GM23338 (cell line): ENCODE results near the gene SPATA13. TPM values are rescaled to one million over a fixed set of nuclear protein-coding genes. Genes with fewer than 3 reads are reported as not detected.

Experiments used
- ATAC-seq: fragments of 200-7000 bp; cut with Tn5 transposase; 3 replicates; pipeline ENCODE4 v1.9.1; 2020
- DNase-seq: peaks from one replicate; pipeline ENCODE4 v3.0.0-alpha.2; 2015; ENCODE audit warnings: low spot score
- H2AFZ ChIP-seq: fragments of 200-600 bp; sonication (generic); 2 replicates; pipeline ENCODE4 v1.8.0; 2016; ENCODE audit warnings: antibody characterized with exemption, mild to moderate bottlenecking, moderate library complexity
- H3F3A ChIP-seq: fragments of 200-600 bp; sonication (generic); replicated peaks from 2 replicates; pipeline ENCODE4 v1.8.0; 2017; ENCODE audit warnings: antibody characterized with exemption, mixed run types, low read depth
- H3K27ac ChIP-seq: fragments of 200-600 bp; sonication (generic); 2 replicates; pipeline ENCODE4 v1.6.1; 2016; ENCODE audit warnings: low read depth
- H3K27me3 ChIP-seq: fragments of 200-600 bp; sonication (generic); 2 replicates; pipeline ENCODE4 v1.8.0; 2016; ENCODE audit warnings: mild to moderate bottlenecking, mixed run types, moderate library complexity; ENCODE audit not compliant: insufficient read depth
- H3K36me3 ChIP-seq: fragments of 200-600 bp; sonication (generic); 2 replicates; pipeline ENCODE4 v1.8.0; 2016; ENCODE audit warnings: mild to moderate bottlenecking; ENCODE audit not compliant: insufficient read depth
- H3K4me1 ChIP-seq: fragments of 200-600 bp; sonication (generic); 2 replicates; pipeline ENCODE4 v1.8.0; 2016; ENCODE audit warnings: mild to moderate bottlenecking, moderate library complexity; ENCODE audit not compliant: insufficient read depth
- H3K4me2 ChIP-seq: fragments of 200-600 bp; sonication (generic); 2 replicates; pipeline ENCODE4 v1.7.1; 2017; ENCODE audit warnings: mixed run types
- H3K4me3 ChIP-seq: fragments of 200-600 bp; sonication (generic); 2 replicates; pipeline ENCODE4 v1.6.1; 2016; ENCODE audit warnings: mixed run types
- H3K79me2 ChIP-seq: fragments of 200-600 bp; sonication (generic); replicated peaks from 2 replicates; pipeline ENCODE4 v1.8.0; 2017; ENCODE audit warnings: mild to moderate bottlenecking; ENCODE audit not compliant: insufficient read depth
- H3K9me2 ChIP-seq: fragments of 200-600 bp; sonication (generic); 2 replicates; pipeline ENCODE4 v1.8.0; 2017; ENCODE audit not compliant: insufficient read depth
- H4K20me1 ChIP-seq: fragments of 200-600 bp; sonication (generic); replicated peaks from 2 replicates; pipeline ENCODE4 v1.8.0; 2017; ENCODE audit warnings: mild to moderate bottlenecking; ENCODE audit not compliant: insufficient read depth
- H3K27ac Mint-ChIP-seq: 2 replicates; pipeline ENCODE4 v1.8.0; 2020; ENCODE audit warnings: inconsistent platforms, mild to moderate bottlenecking, moderate library complexity, mixed read lengths
- H3K27me3 Mint-ChIP-seq: 3 replicates; pipeline ENCODE4 v1.8.0; 2022; ENCODE audit warnings: low read depth, mild to moderate bottlenecking, moderate library complexity, mixed read lengths, inconsistent platforms; ENCODE audit not compliant: insufficient read depth, poor library complexity
- H3K36me3 Mint-ChIP-seq: 3 replicates; pipeline ENCODE4 v1.8.0; 2021; ENCODE audit warnings: low read depth, mild to moderate bottlenecking, inconsistent platforms, moderate library complexity, mixed read lengths
- H3K4me1 Mint-ChIP-seq: 3 replicates; pipeline ENCODE4 v1.8.0; 2020; ENCODE audit warnings: mild to moderate bottlenecking, inconsistent platforms, mixed read lengths
- H3K4me3 Mint-ChIP-seq: 3 replicates; pipeline ENCODE4 v1.8.0; 2021; ENCODE audit warnings: moderate library complexity, mild to moderate bottlenecking, inconsistent platforms, mixed read lengths
- H3K9me3 Mint-ChIP-seq: 3 replicates; pipeline ENCODE4 v1.8.0; 2020; ENCODE audit warnings: moderate library complexity, mild to moderate bottlenecking, inconsistent platforms, mixed read lengths
- CREB1 ChIP-seq: fragments of 250-450 bp; sonication (Bioruptor Pico); IDR thresholded peaks from 2 replicates; pipeline ENCODE4 v1.5.0; 2020; ENCODE audit warnings: low read depth, mild to moderate bottlenecking, moderate library complexity
- JUNB ChIP-seq: IDR thresholded peaks from one replicate; pipeline ENCODE4 v1.6.1; 2016; ENCODE audit warnings: antibody characterized with exemption; ENCODE audit not compliant: unreplicated experiment
- NANOG ChIP-seq: IDR thresholded peaks from 2 replicates; pipeline ENCODE4 v1.6.1; 2016; ENCODE audit warnings: antibody characterized with exemption, borderline replicate concordance
- STAT1 ChIP-seq: IDR thresholded peaks from one replicate; pipeline ENCODE4 v1.6.1; 2016; ENCODE audit warnings: antibody characterized with exemption; ENCODE audit not compliant: unreplicated experiment
- ZNF114 ChIP-seq: fragments of 250-450 bp; sonication (Bioruptor Pico); IDR thresholded peaks from 2 replicates; pipeline ENCODE4 v1.5.0; 2020; ENCODE audit warnings: mild to moderate bottlenecking, moderate library complexity
- ZNF331 ChIP-seq: fragments of 250-450 bp; sonication (Bioruptor Pico); IDR thresholded peaks from 2 replicates; pipeline ENCODE4 v1.5.0; 2020; ENCODE audit warnings: low read depth, mild to moderate bottlenecking, moderate library complexity
- polyA plus RNA-seq: library from polyadenylated mRNA; unstranded; fragments of >200 nt; fragmentation: Nextera tagmentation; extraction: Ambion mirVana; gene quantifications from 2 replicates; pipeline ENCODE4 v1.2.1, GENCODE V29; 2016
- total RNA-seq: library from RNA; depleted of rRNA; stranded (reverse); fragments of >200 nt; shearing (Covaris generic); gene quantifications from 2 replicates; pipeline ENCODE4 v1.2.3, GENCODE V29; 2014
- TF ChIP-seq, protein P1 (sequence below): fragments of 250-450 bp; sonication (Bioruptor Pico); IDR thresholded peaks from 2 replicates; pipeline ENCODE4 v1.5.0; 2020; ENCODE audit warnings: mild to moderate bottlenecking, moderate library complexity
- TF ChIP-seq, protein P2 (sequence below): IDR thresholded peaks from 2 replicates; pipeline ENCODE4 v1.6.1; 2016; ENCODE audit warnings: antibody characterized with exemption
- TF ChIP-seq, protein P3 (sequence below), 2 experiments: fragments of 200-600 bp in 1 of 2; sonication (generic) in 1 of 2; conservative IDR thresholded peaks; 2 replicates each; pipeline versions ENCODE4 v1.5.1 to v1.6.1; 2016 to 2017; ENCODE audit warnings: antibody characterized with exemption in 2 of 2, low read depth in 2 of 2, mild to moderate bottlenecking in 2 of 2, moderate library complexity in 1 of 2

Gene SPATA13
- total and polyA plus RNA-seq, 2 experiments from 2014 or later = 11.9 to 45.7 TPM

DNA sequence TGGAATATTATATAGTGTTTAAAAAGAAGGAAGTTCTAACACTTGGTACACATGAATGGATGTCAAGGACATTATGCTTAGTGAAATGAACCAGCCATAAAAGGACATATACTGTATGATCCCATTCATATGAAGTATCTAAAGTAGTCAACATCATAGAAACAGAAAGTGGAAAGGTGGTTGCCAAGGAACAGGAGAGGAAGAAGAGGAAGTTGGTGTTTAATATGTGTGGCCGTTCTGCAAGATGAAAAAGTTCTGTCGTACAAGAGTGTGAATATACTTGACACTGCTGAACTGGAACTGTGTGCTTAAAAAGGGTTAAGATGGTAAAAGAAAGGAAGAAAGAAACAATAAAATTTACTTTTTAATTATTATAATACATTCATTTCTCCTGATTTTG lies 115.8 kb downstream of the SPATA13 start (continued):
- TF ChIP-seq, protein P1, sequence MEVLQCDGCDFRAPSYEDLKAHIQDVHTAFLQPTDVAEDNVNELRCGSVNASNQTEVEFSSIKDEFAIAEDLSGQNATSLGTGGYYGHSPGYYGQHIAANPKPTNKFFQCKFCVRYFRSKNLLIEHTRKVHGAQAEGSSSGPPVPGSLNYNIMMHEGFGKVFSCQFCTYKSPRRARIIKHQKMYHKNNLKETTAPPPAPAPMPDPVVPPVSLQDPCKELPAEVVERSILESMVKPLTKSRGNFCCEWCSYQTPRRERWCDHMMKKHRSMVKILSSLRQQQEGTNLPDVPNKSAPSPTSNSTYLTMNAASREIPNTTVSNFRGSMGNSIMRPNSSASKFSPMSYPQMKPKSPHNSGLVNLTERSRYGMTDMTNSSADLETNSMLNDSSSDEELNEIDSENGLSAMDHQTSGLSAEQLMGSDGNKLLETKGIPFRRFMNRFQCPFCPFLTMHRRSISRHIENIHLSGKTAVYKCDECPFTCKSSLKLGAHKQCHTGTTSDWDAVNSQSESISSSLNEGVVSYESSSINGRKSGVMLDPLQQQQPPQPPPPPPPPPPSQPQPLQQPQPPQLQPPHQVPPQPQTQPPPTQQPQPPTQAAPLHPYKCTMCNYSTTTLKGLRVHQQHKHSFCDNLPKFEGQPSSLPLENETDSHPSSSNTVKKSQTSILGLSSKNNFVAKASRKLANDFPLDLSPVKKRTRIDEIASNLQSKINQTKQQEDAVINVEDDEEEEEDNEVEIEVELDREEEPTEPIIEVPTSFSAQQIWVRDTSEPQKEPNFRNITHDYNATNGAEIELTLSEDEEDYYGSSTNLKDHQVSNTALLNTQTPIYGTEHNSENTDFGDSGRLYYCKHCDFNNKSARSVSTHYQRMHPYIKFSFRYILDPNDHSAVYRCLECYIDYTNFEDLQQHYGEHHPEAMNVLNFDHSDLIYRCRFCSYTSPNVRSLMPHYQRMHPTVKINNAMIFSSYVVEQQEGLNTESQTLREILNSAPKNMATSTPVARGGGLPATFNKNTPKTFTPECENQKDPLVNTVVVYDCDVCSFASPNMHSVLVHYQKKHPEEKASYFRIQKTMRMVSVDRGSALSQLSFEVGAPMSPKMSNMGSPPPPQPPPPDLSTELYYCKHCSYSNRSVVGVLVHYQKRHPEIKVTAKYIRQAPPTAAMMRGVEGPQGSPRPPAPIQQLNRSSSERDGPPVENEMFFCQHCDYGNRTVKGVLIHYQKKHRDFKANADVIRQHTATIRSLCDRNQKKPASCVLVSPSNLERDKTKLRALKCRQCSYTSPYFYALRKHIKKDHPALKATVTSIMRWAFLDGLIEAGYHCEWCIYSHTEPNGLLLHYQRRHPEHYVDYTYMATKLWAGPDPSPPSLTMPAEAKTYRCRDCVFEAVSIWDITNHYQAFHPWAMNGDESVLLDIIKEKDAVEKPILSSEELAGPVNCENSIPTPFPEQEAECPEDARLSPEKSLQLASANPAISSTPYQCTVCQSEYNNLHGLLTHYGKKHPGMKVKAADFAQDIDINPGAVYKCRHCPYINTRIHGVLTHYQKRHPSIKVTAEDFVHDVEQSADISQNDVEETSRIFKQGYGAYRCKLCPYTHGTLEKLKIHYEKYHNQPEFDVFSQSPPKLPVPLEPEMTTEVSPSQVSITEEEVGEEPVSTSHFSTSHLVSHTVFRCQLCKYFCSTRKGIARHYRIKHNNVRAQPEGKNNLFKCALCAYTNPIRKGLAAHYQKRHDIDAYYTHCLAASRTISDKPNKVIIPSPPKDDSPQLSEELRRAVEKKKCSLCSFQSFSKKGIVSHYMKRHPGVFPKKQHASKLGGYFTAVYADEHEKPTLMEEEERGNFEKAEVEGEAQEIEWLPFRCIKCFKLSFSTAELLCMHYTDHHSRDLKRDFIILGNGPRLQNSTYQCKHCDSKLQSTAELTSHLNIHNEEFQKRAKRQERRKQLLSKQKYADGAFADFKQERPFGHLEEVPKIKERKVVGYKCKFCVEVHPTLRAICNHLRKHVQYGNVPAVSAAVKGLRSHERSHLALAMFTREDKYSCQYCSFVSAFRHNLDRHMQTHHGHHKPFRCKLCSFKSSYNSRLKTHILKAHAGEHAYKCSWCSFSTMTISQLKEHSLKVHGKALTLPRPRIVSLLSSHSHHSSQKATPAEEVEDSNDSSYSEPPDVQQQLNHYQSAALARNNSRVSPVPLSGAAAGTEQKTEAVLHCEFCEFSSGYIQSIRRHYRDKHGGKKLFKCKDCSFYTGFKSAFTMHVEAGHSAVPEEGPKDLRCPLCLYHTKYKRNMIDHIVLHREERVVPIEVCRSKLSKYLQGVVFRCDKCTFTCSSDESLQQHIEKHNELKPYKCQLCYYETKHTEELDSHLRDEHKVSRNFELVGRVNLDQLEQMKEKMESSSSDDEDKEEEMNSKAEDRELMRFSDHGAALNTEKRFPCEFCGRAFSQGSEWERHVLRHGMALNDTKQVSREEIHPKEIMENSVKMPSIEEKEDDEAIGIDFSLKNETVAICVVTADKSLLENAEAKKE (CRISPR knock-in tag) = no peak
- TF ChIP-seq, protein P2, sequence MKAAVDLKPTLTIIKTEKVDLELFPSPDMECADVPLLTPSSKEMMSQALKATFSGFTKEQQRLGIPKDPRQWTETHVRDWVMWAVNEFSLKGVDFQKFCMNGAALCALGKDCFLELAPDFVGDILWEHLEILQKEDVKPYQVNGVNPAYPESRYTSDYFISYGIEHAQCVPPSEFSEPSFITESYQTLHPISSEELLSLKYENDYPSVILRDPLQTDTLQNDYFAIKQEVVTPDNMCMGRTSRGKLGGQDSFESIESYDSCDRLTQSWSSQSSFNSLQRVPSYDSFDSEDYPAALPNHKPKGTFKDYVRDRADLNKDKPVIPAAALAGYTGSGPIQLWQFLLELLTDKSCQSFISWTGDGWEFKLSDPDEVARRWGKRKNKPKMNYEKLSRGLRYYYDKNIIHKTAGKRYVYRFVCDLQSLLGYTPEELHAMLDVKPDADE = no peak

DNA sequence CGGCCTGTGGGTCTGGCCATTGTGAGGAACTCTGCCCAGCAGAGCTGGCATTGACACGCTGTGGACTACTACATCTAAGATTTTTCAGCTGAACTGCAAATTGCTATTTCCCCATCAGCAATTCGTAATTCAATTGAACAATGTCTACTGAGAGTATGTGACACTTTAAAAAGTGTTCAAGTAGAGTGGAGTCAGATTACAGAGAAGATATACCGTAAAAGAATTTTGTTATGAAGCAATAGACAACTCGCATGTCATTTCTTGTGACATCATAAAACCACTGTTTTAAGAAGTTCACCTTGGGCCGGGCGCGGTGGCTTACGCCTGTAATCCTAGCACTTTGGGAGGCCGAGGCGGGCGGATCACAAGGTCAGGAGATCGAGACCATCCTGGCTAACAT lies 116.3 kb downstream of the SPATA13 start:
- Histone ChIP-seq H3K79me2 (0 out of 2 replicates have a peak, but pooled peaks cover 11% of the 10 kb centered on the region), H3K27me3 (no peaks in the 10 kb centered on the region), H3K4me1 (no peaks in the 10 kb centered on the region), H4K20me1 (no peaks in the 10 kb centered on the region), H3K27ac (no peak overlapping the region), H3K9me2 (no peaks in the 10 kb centered on the region), H3F3A (no peaks in the 10 kb centered on the region), H2AFZ (no peak overlapping the region), H3K4me3 (no peak overlapping the region), H3K36me3 (no peaks in the 10 kb centered on the region), H3K4me2 (no peak overlapping the region)
- Mint-ChIP-seq H3K36me3 (no peaks in the 10 kb centered on the region), H3K9me3 (no peaks in the 10 kb centered on the region), H3K4me1 (peaks cover 3% of the 10 kb centered on the region; the same call in 2 of the 3 replicates), H3K4me3 (no peak overlapping the region), H3K27me3 (peaks cover 2% of the 10 kb centered on the region), H3K27ac (no peak overlapping the region)
- ATAC-seq (no peak), DNase-seq (no peak)
- no peak for TF ChIP-seq STAT1
- TF ChIP-seq, protein P2 = no peak
- no peak for TF ChIP-seq JUNB
- TF ChIP-seq ZNF331 (CRISPR knock-in tag) = no peak
- no peak for TF ChIP-seq CREB1 (CRISPR knock-in tag)
- TF ChIP-seq, protein P3, sequence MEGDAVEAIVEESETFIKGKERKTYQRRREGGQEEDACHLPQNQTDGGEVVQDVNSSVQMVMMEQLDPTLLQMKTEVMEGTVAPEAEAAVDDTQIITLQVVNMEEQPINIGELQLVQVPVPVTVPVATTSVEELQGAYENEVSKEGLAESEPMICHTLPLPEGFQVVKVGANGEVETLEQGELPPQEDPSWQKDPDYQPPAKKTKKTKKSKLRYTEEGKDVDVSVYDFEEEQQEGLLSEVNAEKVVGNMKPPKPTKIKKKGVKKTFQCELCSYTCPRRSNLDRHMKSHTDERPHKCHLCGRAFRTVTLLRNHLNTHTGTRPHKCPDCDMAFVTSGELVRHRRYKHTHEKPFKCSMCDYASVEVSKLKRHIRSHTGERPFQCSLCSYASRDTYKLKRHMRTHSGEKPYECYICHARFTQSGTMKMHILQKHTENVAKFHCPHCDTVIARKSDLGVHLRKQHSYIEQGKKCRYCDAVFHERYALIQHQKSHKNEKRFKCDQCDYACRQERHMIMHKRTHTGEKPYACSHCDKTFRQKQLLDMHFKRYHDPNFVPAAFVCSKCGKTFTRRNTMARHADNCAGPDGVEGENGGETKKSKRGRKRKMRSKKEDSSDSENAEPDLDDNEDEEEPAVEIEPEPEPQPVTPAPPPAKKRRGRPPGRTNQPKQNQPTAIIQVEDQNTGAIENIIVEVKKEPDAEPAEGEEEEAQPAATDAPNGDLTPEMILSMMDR (conservative IDR thresholded peaks at IDR 0.05; ENCODE audit: low read depth in 2 of 2) = no peak
- TF ChIP-seq ZNF114 (CRISPR knock-in tag) = no peak
- no peak for TF ChIP-seq NANOG
